ENCODE results near the gene TPD52L1.

TPD52L1 gene

DNA sequence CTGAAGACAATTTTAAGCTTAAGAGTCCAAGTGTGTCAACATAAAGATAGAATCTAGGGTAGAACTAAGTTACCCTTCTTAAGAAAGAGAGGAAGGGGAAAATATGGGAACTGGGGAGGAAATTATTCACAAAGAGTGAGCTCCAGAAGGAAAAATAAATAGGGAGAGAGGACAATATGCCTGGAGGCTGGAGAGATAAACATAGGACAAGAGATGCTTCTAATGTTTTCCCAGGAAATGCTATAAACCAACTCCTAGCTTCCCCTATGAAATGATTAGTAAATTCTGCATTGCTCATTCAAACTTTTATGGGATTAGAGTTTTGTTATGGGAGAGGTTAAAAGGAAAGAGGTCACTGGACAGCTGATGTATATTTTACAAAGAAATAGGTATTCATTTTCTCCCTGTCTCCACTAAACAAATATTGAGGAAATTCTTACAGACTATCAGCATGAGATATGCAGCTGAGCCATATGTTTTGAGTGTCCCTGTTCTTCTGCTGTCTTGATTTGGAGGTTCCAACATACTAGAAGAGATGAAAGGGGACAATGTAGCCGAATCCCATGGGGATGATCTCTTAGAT, 22.0 kb downstream of the TPD52L1 start:
- DNase-seq (ENCODE audit: low read depth): no peak

DNA sequence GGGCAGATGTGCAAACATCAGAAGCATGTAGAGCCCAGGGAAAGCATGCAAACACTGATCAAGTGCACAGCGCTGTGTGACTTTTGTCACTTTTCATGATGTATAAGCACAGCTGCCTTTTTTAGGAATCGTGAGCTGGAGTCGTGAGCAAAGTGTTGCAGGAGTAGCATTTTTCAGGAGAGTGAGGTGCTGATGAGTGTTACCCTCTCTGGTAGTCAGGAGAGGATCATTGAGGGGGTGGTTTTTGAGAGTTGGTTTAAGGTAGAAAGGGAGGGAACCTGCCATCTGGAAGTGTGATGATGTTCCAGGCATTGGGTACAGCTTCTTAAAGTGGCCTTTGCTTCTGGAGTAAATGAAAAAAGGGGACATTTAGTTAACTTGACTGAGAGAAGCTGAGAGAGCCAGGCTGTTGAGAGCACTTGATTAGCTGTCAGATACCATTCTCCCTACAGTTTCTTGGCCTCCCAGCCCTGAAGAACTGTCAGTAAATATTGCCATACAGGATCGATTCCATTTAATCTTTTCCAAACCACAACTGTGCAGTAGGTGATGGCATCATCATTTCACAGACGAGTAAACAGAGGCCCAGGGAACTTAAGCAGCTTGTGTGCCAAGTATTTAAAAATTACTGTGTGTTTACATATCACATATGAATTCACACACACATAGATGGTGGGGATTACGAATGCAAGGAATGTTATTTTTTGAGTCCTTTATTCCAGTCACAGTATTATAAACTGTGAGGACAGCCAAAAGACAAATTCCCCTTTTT, 28.9 kb downstream of the TPD52L1 start:
- no peak for DNase-seq (ENCODE audit: low read depth)

- DNase-seq (ENCODE audit: low read depth): no peak
Observed at GRCh38 chr6:125183391-125183790, 29.8 kb downstream of the TPD52L1 start.

DNA sequence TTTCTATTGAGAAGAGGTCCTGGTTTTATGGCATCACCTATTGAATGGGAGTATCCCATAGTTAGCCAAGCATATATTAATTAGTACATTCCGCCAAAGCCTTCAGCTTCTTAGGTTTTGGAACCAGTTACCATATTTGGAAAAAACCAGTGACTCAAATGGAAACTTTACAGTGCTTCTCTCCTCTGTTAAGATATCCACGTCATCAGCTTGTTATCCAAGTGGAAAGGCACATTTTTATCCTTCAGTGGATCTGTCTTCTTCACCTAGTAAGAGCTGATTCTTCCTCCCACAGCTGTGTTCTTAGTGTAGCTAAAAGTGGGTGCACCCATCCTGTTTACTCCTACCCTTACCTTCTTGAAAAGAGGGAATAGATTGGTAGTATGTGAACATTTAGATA, 34.5 kb downstream of the TPD52L1 start:
- no peak for DNase-seq (ENCODE audit: low read depth)

GRCh38 chr6:125188594-125189203, 35.1 kb downstream of the TPD52L1 start:
- no peak for DNase-seq (ENCODE audit: low read depth)

DNA sequence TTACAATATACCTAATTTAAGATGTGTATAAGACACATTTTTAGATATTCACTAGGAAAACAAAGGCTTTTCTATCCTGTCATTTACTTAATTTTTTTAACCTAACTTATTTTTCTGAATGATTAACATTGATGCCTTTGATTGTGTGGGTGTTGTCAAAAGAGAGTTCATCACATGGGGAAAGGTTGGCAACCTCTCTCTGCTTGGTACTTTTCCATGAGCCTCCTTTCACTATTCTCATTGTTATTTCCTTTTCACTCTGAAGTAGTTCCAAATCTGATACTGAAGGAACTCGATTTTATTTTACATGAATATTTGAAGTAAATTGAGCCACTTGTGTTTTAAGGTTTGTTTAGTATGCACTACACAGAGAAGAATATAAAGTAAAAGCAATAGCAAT, 35.9 kb downstream of the TPD52L1 start:
- no peak for DNase-seq (ENCODE audit: low read depth)

DNA sequence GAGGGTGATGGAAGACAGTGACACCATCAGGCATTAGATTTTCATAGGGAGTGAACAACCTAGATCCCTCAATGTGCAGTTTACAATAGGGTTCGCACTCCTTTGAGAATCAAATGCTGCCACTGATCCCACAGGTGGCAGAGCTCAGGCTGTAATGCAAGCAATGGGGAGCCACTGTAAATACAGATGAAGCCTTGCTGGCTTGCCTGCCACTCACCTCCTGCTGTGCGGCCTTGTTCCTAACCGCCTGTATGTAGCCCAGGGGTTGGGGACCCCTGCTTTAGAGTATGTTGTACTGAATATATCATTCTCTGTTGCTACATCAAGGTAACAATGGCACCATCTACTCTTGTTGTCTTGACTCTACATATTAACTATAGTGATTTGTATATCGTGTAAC, 37.1 kb downstream of the TPD52L1 start:
- no peak for DNase-seq (ENCODE audit: low read depth)

DNA sequence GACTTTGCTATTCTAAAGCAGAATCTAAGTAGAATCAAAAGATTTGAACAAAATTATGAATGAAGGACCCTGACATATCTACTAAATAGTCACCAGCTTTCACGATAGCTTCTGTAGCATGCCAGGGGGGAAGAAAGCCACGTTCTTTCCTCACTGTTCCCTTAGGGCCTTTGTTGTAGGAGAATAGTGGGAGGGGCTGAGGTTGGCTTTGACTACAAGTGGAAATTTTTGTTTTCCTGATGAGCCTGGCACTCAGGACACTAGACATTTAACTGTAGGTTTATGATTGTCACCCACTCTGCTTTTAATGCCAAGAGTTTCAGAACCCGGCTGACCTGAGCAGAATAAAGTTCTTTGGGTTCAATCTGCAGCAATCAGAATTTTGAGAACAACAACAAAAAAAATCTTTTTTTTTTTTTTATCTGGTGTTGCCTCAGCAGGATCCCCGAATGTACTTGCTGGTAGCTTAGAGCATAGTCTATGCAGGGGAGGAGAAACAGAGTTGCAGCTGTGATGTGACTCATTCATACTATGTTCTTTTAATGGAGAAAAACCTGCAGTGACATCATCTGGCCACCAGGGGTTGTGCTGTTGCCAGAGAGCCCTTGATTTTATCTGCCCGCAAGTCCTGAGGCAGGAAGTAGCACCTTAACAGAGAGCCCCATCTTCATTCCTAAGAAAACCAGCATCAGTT, 38.5 kb downstream of the TPD52L1 start:
- peak; percentile 23 for DNase-seq (ENCODE audit: low read depth)

GRCh38 chr6:125192610-125192930, 39.0 kb downstream of the TPD52L1 start:
- no peak for DNase-seq (ENCODE audit: low read depth)

DNA sequence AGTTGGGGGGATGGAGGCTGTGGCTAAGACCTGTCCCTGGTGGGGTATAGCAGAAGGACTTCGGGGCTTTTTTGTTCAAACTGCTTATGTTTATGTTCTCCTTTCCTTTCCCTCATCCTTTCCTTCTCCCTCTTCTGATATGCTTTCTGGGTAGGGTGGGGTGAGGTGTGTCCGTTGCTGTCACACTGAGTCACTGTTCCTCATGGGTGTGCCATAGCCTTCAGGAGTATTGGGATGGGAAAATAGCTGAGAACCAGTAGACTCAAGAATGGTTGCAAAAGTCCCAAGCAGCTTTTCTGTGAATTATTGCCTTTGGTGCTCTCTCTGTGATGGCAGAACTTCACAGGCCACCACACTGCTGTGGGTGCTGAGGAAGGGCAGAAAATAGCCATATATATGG, 39.6 kb downstream of the TPD52L1 start:
- DNase-seq (ENCODE audit: low read depth): no peak

GRCh38 chr6:125194941-125195340, 41.4 kb downstream of the TPD52L1 start:
- DNase-seq (ENCODE audit: low read depth): no peak

GRCh38 chr6:125195526-125195925, 42.0 kb downstream of the TPD52L1 start:
- no peak for DNase-seq (ENCODE audit: low read depth)

- DNase-seq (ENCODE audit: low read depth): no peak
Observed at GRCh38 chr6:125196613-125197012, 43.0 kb downstream of the TPD52L1 start.

- DNase-seq (ENCODE audit: low read depth): no peak
Observed at GRCh38 chr6:125197795-125198269, 44.3 kb downstream of the TPD52L1 start.

GRCh38 chr6:125198398-125198937, 44.9 kb downstream of the TPD52L1 start:
- DNase-seq (ENCODE audit: low read depth): no peak

- no peak for DNase-seq (ENCODE audit: low read depth)
Observed at GRCh38 chr6:125200941-125201340, 47.4 kb downstream of the TPD52L1 start.

- no peak for DNase-seq (ENCODE audit: low read depth)
Observed at GRCh38 chr6:125201961-125202729, 48.6 kb downstream of the TPD52L1 start.

DNA sequence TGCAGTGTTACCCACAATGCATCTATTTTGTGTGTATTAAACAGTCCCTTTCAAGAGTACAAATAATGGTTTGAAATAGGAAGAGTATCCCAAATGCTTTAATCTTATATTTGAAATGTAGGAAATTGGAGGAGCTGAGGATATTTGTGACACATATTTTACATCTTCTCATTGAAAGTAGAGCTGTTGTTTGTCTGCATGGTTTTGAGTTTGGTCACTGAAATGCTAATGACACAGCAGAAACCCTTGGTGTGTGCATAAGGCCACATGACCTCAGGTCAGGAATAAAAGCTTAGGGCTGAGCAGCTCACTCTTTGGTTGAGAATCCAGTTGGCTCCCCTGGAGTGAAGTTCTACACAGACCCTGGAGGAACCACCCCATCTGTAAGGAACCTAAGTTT, 49.8 kb downstream of the TPD52L1 start:
- no peak for DNase-seq (ENCODE audit: low read depth)

GRCh38 chr6:125205931-125206330, 52.4 kb downstream of the TPD52L1 start:
- DNase-seq (ENCODE audit: low read depth): no peak

GRCh38 chr6:125206389-125206788, 52.8 kb downstream of the TPD52L1 start:
- no peak for DNase-seq (ENCODE audit: low read depth)

DNA sequence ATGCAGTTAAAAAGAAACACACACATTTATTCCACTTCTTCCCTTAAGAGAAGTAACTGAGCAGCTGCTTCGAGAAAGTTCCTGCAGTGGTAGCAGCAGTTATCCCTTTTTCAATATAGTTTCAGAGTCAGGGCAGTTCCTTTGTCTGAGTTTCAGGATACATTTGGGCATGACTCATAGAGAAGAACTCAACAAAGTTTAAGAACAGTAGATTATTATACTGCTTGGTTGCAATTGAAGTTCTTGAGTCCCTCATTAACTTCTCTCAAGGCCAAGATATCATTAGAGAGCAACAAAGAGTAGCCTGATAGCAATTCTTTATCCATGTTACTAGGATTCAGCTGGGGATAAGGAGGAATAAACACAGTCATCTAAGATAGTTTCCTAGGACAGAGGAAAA, 54.4 kb downstream of the TPD52L1 start:
- DNase-seq (ENCODE audit: low read depth): no peak
